Loucy (cell line): Measurements from ENCODE around the gene VIPR1.

Experiments
- H2AFZ ChIP-seq: fragments of 200-600 bp; sonication (generic); 2 replicates; pipeline ENCODE4 v1.6.0; 2016; ENCODE audit warnings: antibody characterized with exemption, mild to moderate bottlenecking, low read length, moderate library complexity
- H3F3A ChIP-seq: fragments of 200-600 bp; 2 replicates; pipeline ENCODE4 v1.6.0; 2016; ENCODE audit warnings: antibody characterized with exemption, low read depth, mild to moderate bottlenecking
- H3K27me3 ChIP-seq: fragments of 200-600 bp; sonication (generic); 2 replicates; pipeline ENCODE4 v1.6.1; 2014; ENCODE audit warnings: low read length, mild to moderate bottlenecking; ENCODE audit not compliant: insufficient read depth, poor library complexity, severe bottlenecking
- H3K36me3 ChIP-seq: fragments of 200-600 bp; sonication (generic); 2 replicates; pipeline ENCODE4 v1.6.1; 2016; ENCODE audit warnings: low read length; ENCODE audit not compliant: insufficient read depth
- H3K4me1 ChIP-seq: fragments of 200-600 bp; sonication (generic); 2 replicates; pipeline ENCODE4 v1.5.1; 2014; ENCODE audit warnings: low read length, mild to moderate bottlenecking; ENCODE audit not compliant: insufficient read depth, poor library complexity, severe bottlenecking
- H3K4me2 ChIP-seq: fragments of 200-600 bp; sonication (generic); 2 replicates; pipeline ENCODE4 v1.6.0; 2014; ENCODE audit warnings: antibody characterized with exemption, low read length, low read depth, mild to moderate bottlenecking; ENCODE audit not compliant: poor library complexity, severe bottlenecking
- H3K4me3 ChIP-seq: fragments of 200-600 bp; sonication (generic); 2 replicates; pipeline ENCODE4 v1.5.1; 2014; ENCODE audit warnings: low read length, mild to moderate bottlenecking, mixed read lengths; ENCODE audit not compliant: poor library complexity, severe bottlenecking
- H3K79me2 ChIP-seq: fragments of 200-600 bp; sonication (generic); 2 replicates; pipeline ENCODE4 v1.6.1; 2014; ENCODE audit warnings: low read length; ENCODE audit not compliant: insufficient read depth
- H3K9ac ChIP-seq: fragments of 200-600 bp; sonication (generic); 2 replicates; pipeline ENCODE4 v1.6.0; 2014; ENCODE audit warnings: mild to moderate bottlenecking, low read depth, low read length, moderate library complexity; ENCODE audit not compliant: poor library complexity, severe bottlenecking
- H3K9me2 ChIP-seq: fragments of 200-600 bp; sonication (generic); replicated peaks from 2 replicates; pipeline ENCODE4 v1.6.1; 2016; ENCODE audit warnings: low read depth, low read length, mixed read lengths
- H3K9me3 ChIP-seq: fragments of 200-600 bp; sonication (generic); 2 replicates; pipeline ENCODE4 v1.6.1; 2014; ENCODE audit warnings: mild to moderate bottlenecking, antibody characterized with exemption, low read length, low read depth; ENCODE audit not compliant: insufficient read depth
- H4K20me1 ChIP-seq: fragments of 200-600 bp; sonication (generic); 2 replicates; pipeline ENCODE4 v1.6.0; 2014; ENCODE audit warnings: antibody characterized with exemption, low read length, mild to moderate bottlenecking; ENCODE audit not compliant: insufficient read depth, poor library complexity, severe bottlenecking
- CTCF ChIP-seq: fragments of 200-600 bp; sonication (generic); conservative IDR thresholded peaks from 2 replicates; pipeline ENCODE4 v1.5.1; 2014; ENCODE audit warnings: mild to moderate bottlenecking, antibody characterized with exemption, low read length
- EZH2phosphoT487 ChIP-seq: fragments of 200-600 bp; IDR thresholded peaks from 2 replicates; pipeline ENCODE4 v1.6.1; 2018; ENCODE audit warnings: antibody characterized with exemption, mild to moderate bottlenecking, moderate library complexity, borderline replicate concordance

VIPR1 gene

GRCh38 chr3:42498034-42498433 lies 4.4 kb upstream of the VIPR1 start:
- no peaks in the 10 kb centered on the region for H3F3A ChIP-seq
- no peak overlapping the region for H2AFZ ChIP-seq
- H3K9me3 ChIP-seq = no peaks in the 10 kb centered on the region
- no peaks in the 10 kb centered on the region for H3K79me2 ChIP-seq
- no peaks in the 10 kb centered on the region for H3K9me2 ChIP-seq
- peaks cover 8% of the 10 kb centered on the region for H3K27me3 ChIP-seq
- no peaks in the 10 kb centered on the region for H3K36me3 ChIP-seq
- no peak overlapping the region for H3K4me2 ChIP-seq
- no peak overlapping the region for H3K9ac ChIP-seq
- TF ChIP-seq EZH2phosphoT487 (no peak), CTCF (no peak)
- no peaks in the 10 kb centered on the region for H3K4me1 ChIP-seq
- no peaks in the 10 kb centered on the region for H4K20me1 ChIP-seq
- H3K4me3 ChIP-seq = no peak overlapping the region

GRCh38 chr3:42498791-42499477 lies 3.5 kb upstream of the VIPR1 start:
- H3K9me2 ChIP-seq = no peaks in the 10 kb centered on the region
- no peak overlapping the region for H3K9ac ChIP-seq

GRCh38 chr3:42499478-42499871 lies 3.0 kb upstream of the VIPR1 start:
- no peaks in the 10 kb centered on the region for H3K4me1 ChIP-seq
- H3K4me2 ChIP-seq = no peak overlapping the region
- H4K20me1 ChIP-seq = no peaks in the 10 kb centered on the region
- H3F3A ChIP-seq = no peaks in the 10 kb centered on the region
- H3K79me2 ChIP-seq = no peaks in the 10 kb centered on the region
- peaks cover 8% of the 10 kb centered on the region for H3K27me3 ChIP-seq
- H2AFZ ChIP-seq = no peak overlapping the region
- H3K9me3 ChIP-seq = no peaks in the 10 kb centered on the region
- no peak overlapping the region for H3K4me3 ChIP-seq
- TF ChIP-seq EZH2phosphoT487 = no peak
- no peak for TF ChIP-seq CTCF
- no peaks in the 10 kb centered on the region for H3K9me2 ChIP-seq
- no peak overlapping the region for H3K9ac ChIP-seq
- no peaks in the 10 kb centered on the region for H3K36me3 ChIP-seq

More at GRCh38 chr3:42498791-42499477, 3.5 kb upstream of the VIPR1 start:
- no peak overlapping the region for H3K4me2 ChIP-seq
- no peaks in the 10 kb centered on the region for H3K36me3 ChIP-seq
- no peaks in the 10 kb centered on the region for H3F3A ChIP-seq
- peaks cover 8% of the 10 kb centered on the region for H3K27me3 ChIP-seq
- no peaks in the 10 kb centered on the region for H3K4me1 ChIP-seq
- no peaks in the 10 kb centered on the region for H3K79me2 ChIP-seq
- no peaks in the 10 kb centered on the region for H4K20me1 ChIP-seq
- no peak overlapping the region for H2AFZ ChIP-seq
- TF ChIP-seq EZH2phosphoT487 (no peak), CTCF (no peak)
- no peaks in the 10 kb centered on the region for H3K9me3 ChIP-seq
- no peak overlapping the region for H3K4me3 ChIP-seq
